WERI-Rb-1 (cell line): ENCODE measurements around the gene CALU.

Source experiments
- DNase-seq: peaks from one replicate; pipeline ENCODE4 v3.0.0-alpha.2; 2020
- H3K27ac ChIP-seq: fragments of 250-450 bp; sonication (Bioruptor Pico); 2 replicates; pipeline ENCODE4 v1.5.1; 2020; ENCODE audit warnings: mild to moderate bottlenecking, moderate library complexity
- H3K27me3 ChIP-seq: fragments of 250-450 bp; sonication (Bioruptor Pico); 2 replicates; pipeline ENCODE4 v1.5.1; 2021; ENCODE audit warnings: mild to moderate bottlenecking, low read depth, moderate library complexity; ENCODE audit not compliant: insufficient read depth, severe bottlenecking
- H3K36me3 ChIP-seq: fragments of 250-450 bp; sonication (Bioruptor Pico); 2 replicates; pipeline ENCODE4 v1.5.1; 2020; ENCODE audit warnings: mild to moderate bottlenecking, moderate library complexity
- H3K4me3 ChIP-seq: 2 replicates; pipeline ENCODE4 v1.5.1; 2011; ENCODE audit warnings: low read depth, mild to moderate bottlenecking, control low read depth, low read length
- H3K9me3 ChIP-seq: fragments of 250-450 bp; sonication (Bioruptor Pico); 2 replicates; pipeline ENCODE4 v1.5.1; 2021; ENCODE audit warnings: mild to moderate bottlenecking, moderate library complexity; ENCODE audit not compliant: severe bottlenecking
- TF ChIP-seq, protein P1 (sequence below): IDR thresholded peaks from 2 replicates; pipeline ENCODE4 v1.5.1; 2011; ENCODE audit warnings: low read depth, mild to moderate bottlenecking, control low read depth, inconsistent platforms, low read length

The CALU gene

DNA sequence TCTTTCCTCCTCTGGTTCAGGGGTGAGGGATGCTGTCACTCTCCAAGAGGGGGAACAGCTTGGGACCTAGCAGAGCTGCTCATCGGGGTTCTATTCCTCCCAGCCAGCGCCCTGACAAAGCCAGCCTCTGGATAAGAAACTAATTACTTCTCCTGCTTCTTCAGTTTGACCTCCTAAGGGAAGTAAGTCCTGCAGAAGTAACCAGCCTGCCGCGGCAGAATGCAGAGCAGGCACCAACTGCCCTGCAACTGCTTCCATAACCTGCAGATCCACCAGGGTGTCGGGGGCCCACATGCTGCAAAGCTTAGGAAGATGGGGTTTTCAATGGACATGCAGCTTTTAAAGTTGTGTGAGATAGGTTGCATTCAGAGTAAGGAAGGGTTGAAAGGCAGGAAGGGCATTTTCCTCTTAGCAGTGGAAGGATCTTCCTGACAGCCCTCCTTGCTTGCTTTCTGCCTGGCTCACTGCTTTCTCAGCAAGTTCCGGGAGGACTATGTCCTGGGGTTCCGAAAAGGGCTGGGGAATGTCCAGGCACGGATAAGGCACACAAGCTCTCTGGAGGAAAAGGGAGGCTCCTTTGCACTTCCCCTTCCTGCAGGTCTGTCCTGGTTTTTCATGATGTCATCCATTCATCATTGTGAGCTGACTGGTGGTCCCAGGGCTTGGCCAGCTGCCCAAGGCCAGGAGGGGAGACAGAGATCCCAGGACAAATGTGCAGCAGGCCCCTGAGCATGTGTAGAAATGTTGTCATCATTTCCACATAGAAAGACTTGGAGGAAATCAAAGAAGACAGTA, 24.3 kb upstream of the CALU start:
- TF ChIP-seq, protein P1, sequence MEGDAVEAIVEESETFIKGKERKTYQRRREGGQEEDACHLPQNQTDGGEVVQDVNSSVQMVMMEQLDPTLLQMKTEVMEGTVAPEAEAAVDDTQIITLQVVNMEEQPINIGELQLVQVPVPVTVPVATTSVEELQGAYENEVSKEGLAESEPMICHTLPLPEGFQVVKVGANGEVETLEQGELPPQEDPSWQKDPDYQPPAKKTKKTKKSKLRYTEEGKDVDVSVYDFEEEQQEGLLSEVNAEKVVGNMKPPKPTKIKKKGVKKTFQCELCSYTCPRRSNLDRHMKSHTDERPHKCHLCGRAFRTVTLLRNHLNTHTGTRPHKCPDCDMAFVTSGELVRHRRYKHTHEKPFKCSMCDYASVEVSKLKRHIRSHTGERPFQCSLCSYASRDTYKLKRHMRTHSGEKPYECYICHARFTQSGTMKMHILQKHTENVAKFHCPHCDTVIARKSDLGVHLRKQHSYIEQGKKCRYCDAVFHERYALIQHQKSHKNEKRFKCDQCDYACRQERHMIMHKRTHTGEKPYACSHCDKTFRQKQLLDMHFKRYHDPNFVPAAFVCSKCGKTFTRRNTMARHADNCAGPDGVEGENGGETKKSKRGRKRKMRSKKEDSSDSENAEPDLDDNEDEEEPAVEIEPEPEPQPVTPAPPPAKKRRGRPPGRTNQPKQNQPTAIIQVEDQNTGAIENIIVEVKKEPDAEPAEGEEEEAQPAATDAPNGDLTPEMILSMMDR, result no peak
- H3K27me3 ChIP-seq, result no peaks in the 10 kb centered on the region
- no peaks in the 10 kb centered on the region for H3K36me3 ChIP-seq
- H3K27ac ChIP-seq, result no peak overlapping the region
- DNase-seq, result no peak
- no peak overlapping the region for H3K4me3 ChIP-seq
- H3K9me3 ChIP-seq, result no peaks in the 10 kb centered on the region

DNA sequence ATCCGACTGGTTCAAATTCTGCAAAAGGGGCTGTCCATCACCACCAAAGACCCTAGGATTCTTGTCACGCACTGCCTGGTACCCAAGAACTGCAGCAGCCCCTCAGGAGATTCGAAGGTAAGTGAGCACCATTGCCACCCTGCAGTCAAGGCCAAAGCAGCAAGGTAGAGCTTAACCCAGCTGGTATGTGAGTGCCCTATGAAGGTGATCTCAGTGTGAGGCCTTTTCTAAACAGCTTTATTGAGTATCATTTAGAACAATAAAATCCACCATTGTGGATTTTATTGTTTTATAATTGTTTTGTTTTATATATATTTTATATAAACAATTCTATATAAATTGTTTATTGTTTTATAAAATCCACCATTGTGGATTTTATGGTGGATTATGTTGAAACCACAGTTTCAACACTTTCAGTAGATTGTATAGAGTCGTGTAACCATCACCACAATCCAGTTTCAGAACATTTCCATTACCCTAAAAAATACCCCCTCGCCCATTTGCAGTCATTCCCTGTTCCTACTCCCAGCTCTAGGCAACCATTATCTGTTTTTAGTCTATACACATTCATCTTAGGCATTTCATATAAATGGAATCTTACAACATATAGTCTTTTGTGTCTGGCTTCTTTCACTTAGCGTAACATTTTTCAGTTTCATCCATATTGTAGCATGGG, 20.1 kb upstream of the CALU start:
- TF ChIP-seq, protein P1, result no peak
- no peak overlapping the region for H3K4me3 ChIP-seq
- no peak overlapping the region for H3K27ac ChIP-seq
- H3K27me3 ChIP-seq, result no peaks in the 10 kb centered on the region
- no peak for DNase-seq
- H3K9me3 ChIP-seq, result no peaks in the 10 kb centered on the region
- no peaks in the 10 kb centered on the region for H3K36me3 ChIP-seq

DNA sequence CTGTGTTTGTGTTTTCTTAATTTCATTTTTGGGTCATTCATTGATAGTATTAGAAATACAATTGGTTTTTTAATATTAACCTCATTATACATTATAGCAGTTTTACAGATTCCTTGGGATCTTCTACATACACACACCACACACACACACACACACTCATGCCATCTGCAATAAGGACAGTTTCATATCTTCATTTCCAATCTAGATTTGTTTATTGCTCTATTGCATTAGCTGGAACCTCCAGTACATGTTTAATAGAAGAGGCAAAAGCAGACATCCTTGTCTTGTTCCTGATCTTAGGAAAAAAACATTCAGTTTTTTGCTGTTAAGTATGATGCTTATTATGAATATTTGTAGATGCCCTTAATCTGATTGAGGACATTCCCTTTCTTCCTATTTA, 17.8 kb upstream of the CALU start:
- H3K4me3 ChIP-seq, result no peak overlapping the region
- no peaks in the 10 kb centered on the region for H3K36me3 ChIP-seq
- TF ChIP-seq, protein P1, result no peak
- DNase-seq, result no peak
- no peaks in the 10 kb centered on the region for H3K27me3 ChIP-seq
- no peaks in the 10 kb centered on the region for H3K9me3 ChIP-seq
- H3K27ac ChIP-seq, result no peak overlapping the region

DNA sequence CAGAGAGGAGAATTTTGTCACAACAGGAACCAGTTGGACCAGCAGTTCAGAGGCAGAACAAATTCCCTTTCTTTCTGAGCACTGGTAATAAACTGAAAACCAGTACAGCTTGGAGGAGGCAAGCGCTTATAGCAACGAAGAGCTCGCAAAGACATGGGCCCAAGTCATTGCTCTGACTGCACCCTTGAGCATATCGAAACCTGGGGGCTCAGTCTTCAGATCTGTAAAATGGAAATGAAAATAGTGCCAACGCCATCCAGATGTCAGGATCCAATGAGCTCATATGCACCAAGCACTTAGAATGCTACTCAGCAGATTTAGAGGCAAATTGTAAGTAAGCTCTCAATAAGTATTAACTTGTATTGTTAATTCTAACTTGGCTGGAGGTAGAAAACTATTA, 14.4 kb upstream of the CALU start:
- Histone ChIP-seq H3K9me3 (no peaks in the 10 kb centered on the region), H3K27me3 (no peaks in the 10 kb centered on the region), H3K36me3 (no peaks in the 10 kb centered on the region), H3K4me3 (no peak overlapping the region), H3K27ac (no peak overlapping the region)
- no peak for DNase-seq
- TF ChIP-seq, protein P1, result no peak

DNA sequence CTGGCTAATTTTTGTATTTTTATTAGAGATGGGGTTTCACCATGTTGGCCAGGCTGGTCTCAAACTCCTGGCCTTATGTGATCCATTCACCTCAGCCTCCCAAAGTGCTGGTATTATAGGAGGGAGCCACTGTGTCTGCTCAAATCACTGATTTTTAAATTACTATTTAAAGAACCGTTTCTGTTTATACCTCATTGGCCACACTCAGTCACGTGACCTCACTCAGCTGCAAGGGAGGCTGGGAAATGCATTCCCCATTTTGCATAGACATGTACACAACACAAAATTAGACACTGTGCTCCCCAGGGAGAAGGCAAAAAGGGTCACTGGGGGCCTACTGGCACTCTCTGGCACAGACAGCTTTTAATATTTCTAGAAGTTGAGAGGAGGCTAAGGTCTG, 13.6 kb upstream of the CALU start:
- no peak overlapping the region for H3K27ac ChIP-seq
- TF ChIP-seq, protein P1, result no peak
- DNase-seq, result no peak
- no peaks in the 10 kb centered on the region for H3K27me3 ChIP-seq
- no peaks in the 10 kb centered on the region for H3K36me3 ChIP-seq
- H3K4me3 ChIP-seq, result no peak overlapping the region
- H3K9me3 ChIP-seq, result no peaks in the 10 kb centered on the region
